Stimulated activated CD8-positive, alpha-beta memory T cell treated with anti-CD3 and anti-CD28 coated beads, Interleukin-15, amount 100 ng/mL, for 1 hour (primary cell): ENCODE results near the gene KIRREL1.

Experiments
- DNase-seq: peaks from one replicate; pipeline ENCODE4 v3.0.0-alpha.2; 2020; ENCODE audit warnings: low read depth

Gene KIRREL1

GRCh38 chr1:158035976-158036583 lies 42.6 kb downstream of the KIRREL1 start:
- no peak for DNase-seq

GRCh38 chr1:158037008-158037865 lies 43.8 kb downstream of the KIRREL1 start:
- no peak for DNase-seq

GRCh38 chr1:158037866-158038359 lies 44.5 kb downstream of the KIRREL1 start:
- no peak for DNase-seq

GRCh38 chr1:158038793-158039192 lies 45.3 kb downstream of the KIRREL1 start:
- DNase-seq: no peak

GRCh38 chr1:158039380-158039779 lies 45.9 kb downstream of the KIRREL1 start:
- no peak for DNase-seq

GRCh38 chr1:158040323-158040722 lies 46.9 kb downstream of the KIRREL1 start:
- DNase-seq: no peak

DNA sequence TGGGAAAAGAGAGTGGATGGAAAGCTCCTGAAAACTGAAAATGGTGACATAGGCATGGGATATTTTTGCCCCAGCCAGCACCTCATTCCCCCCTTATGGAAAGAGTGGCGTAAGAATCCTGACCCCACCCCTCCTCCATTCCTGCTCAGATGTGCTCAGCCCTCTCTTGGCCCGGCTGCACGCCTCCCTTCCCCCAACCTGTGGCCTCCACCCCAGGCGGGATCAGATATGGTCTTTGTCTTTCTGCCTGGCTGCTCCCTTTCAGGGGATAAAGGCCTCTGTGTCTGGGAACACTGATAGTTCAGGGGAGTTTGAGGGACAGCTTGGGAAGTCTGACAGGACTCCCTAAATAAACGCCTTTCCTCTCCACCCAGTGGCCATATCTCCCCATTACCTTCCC lies 49.8 kb downstream of the KIRREL1 start:
- DNase-seq: no peak

DNA sequence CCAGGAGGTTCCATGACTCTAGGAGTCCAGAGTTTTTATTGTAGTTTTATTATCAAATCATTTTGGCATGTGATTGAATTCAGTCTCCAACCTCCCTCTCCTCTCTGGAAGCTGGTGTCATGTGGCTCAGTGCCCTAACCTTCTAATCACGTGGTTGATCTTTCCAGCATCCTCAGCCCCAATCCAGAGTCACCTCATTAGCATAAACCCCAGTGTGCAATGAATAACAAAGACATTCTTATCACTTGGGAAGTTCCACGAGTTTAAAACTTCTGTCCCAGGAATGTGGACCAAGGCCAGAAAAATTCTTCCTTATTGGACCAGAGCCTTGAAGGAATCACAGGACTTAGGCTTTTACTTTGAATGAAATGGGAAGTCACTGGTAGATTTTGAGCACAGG lies 52.2 kb downstream of the KIRREL1 start:
- DNase-seq: no peak

DNA sequence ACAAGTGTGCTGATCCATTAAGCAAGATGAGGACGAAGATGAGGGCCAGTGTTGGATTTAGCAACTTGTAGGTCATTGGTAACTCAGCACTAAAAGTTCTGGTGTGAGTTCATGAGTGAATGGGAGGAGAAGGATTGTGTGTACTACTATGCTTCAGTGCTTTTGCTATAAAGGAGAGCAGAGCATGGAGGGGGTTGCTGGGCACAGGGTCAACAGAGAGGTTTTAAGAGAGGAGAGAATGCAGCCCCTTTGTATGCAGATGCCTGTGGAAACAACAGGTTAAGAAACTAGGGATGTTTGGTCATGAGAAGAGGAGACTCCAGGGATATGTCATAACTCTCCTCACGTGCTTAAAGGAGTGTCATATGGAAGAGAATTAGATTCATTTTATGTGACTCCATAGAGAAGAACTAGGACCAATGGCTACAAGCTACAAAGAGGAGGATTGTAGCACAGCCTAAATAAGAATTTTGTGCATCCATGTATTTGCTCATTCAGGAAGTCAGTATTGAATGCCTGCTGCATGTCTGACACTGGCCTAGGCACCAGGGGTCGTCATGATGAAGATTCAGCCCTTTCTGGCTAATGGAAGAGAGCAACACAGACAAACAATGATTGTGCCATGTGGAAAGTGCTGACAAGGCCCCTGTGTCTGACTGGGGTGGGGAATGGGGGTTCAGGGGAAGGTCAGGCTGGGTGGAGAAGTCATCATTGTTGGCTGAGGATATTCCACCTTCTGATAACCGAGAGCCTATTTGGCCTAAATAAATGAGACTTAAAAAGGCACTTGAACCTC lies 53.5 kb downstream of the KIRREL1 start:
- DNase-seq: no peak

- DNase-seq: no peak
Observed at GRCh38 chr1:158048371-158049067, 55.1 kb downstream of the KIRREL1 start.

GRCh38 chr1:158049853-158050252 lies 56.4 kb downstream of the KIRREL1 start:
- DNase-seq: no peak

- DNase-seq: no peak
Observed at GRCh38 chr1:158053276-158053675, 59.8 kb downstream of the KIRREL1 start.

DNA sequence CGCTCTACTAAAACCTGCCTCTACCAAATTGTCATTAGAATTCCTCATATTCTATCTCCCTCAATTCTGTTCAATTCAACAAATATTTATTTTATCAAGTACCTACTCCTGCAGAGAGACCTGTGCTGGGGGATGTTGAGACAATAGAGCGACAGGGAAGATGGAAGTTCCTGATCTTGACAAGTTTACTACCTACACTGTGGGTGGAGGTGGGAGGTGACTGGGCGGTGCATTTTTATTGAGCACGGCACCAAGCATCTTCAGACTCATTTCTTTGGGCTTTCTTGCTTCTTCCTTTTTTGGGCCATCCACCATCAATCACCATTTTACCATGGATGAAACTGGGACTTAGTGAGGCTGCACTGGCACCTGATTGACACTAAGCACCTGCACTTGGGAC lies 61.3 kb downstream of the KIRREL1 start:
- no peak for DNase-seq

- DNase-seq: no peak
Observed at GRCh38 chr1:158055854-158056253, 62.4 kb downstream of the KIRREL1 start.

- no peak for DNase-seq
Observed at GRCh38 chr1:158056498-158056897, 63.1 kb downstream of the KIRREL1 start.

GRCh38 chr1:158058237-158058985 lies 65.0 kb downstream of the KIRREL1 start:
- no peak for DNase-seq

DNA sequence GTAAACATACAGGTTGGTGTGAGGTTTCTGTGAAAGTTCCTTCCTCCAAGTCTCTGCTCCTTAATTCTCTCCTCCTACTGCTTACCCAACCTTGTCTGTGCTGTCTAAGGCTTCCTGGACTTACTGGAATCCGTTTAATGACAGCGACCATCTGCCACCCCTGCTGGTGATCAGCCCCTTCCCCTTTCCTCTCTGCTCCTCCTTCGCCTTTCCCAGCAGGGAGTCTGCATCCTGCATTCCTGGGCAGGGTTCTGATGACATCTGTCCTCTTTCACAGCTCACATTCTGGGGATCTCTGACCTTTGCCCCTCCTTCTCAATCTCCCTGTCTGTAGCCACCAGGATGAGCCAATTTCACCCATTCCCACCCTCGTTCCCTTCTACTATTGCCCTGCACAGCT lies 66.5 kb downstream of the KIRREL1 start:
- no peak for DNase-seq

DNA sequence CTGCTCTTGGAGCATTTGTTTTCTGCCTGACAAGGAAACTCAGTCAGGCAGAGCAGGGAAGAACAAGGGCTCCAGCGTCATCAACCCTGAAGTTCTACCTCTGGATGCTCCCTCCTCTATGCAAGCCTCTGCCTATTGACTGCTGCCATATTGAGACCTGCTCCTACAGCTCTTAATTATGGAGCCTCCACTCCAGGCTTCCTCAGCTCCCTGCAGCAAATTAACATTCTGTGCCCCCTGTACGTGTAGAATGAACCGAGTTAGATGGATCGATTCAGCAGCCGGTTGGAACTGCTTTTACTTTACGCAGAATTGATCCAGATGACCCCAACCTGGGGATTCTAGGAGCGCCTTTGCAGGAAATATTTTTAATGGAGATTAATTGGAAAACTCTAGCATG lies 68.7 kb downstream of the KIRREL1 start:
- DNase-seq: no peak

DNA sequence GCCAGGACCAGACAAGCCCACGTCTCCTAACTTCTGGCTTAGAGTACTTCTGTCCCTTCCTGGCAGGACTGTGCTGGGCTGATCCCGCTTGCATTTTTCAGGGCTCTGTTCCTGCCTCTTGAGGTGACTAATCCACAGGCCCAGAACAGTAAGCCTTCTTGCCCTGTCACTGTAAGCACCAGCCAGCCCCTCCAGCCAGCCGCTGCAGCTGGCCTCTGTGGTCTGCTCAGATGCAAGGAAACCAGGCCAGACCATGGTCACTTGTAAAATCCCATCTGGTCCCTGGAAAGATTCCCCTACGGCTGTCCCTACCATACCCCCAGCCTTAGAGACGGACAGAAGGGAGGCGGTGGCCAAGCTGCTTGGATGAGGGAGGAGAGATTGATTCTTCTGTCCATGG lies 74.2 kb downstream of the KIRREL1 start:
- DNase-seq: no peak

- no peak for DNase-seq
Observed at GRCh38 chr1:158068918-158069317, 75.5 kb downstream of the KIRREL1 start.

DNA sequence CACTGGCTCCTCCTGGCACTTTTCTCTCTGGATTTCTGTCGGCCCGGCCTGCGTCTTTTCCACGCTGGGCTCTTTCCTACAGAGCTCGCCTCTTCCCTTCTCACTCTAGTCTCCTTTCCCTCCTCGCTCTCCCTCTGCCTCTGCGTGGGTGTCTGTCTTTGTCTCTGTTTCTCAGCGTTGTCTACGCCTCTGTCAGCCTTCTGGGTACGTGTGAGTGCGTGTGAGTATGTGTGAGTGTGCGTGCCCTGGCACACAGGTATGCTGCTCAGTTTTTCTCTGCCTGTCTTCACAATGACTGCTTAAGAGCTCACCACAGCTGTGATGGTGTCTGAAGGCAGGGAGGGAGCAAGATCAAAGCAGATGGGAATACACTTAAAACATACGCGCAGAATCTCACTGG lies 77.7 kb downstream of the KIRREL1 start:
- no peak for DNase-seq
